GM23338 (cell line): ENCODE data around the gene USP32. TPM values are rescaled to one million over a fixed set of nuclear protein-coding genes. Genes with fewer than 3 reads are reported as not detected.

Experiments
- ATAC-seq: fragments of 200-7000 bp; cut with Tn5 transposase; 3 replicates; pipeline ENCODE4 v1.9.1; 2020
- DNase-seq: peaks from one replicate; pipeline ENCODE4 v3.0.0-alpha.2; 2015; ENCODE audit warnings: low spot score
- H2AFZ ChIP-seq: fragments of 200-600 bp; sonication (generic); 2 replicates; pipeline ENCODE4 v1.8.0; 2016; ENCODE audit warnings: antibody characterized with exemption, mild to moderate bottlenecking, moderate library complexity
- H3F3A ChIP-seq: fragments of 200-600 bp; sonication (generic); replicated peaks from 2 replicates; pipeline ENCODE4 v1.8.0; 2017; ENCODE audit warnings: antibody characterized with exemption, mixed run types, low read depth
- H3K27ac ChIP-seq: fragments of 200-600 bp; sonication (generic); 2 replicates; pipeline ENCODE4 v1.6.1; 2016; ENCODE audit warnings: low read depth
- H3K27me3 ChIP-seq: fragments of 200-600 bp; sonication (generic); 2 replicates; pipeline ENCODE4 v1.8.0; 2016; ENCODE audit warnings: mild to moderate bottlenecking, mixed run types, moderate library complexity; ENCODE audit not compliant: insufficient read depth
- H3K36me3 ChIP-seq: fragments of 200-600 bp; sonication (generic); 2 replicates; pipeline ENCODE4 v1.8.0; 2016; ENCODE audit warnings: mild to moderate bottlenecking; ENCODE audit not compliant: insufficient read depth
- H3K4me1 ChIP-seq: fragments of 200-600 bp; sonication (generic); 2 replicates; pipeline ENCODE4 v1.8.0; 2016; ENCODE audit warnings: mild to moderate bottlenecking, moderate library complexity; ENCODE audit not compliant: insufficient read depth
- H3K4me2 ChIP-seq: fragments of 200-600 bp; sonication (generic); 2 replicates; pipeline ENCODE4 v1.7.1; 2017; ENCODE audit warnings: mixed run types
- H3K4me3 ChIP-seq: fragments of 200-600 bp; sonication (generic); 2 replicates; pipeline ENCODE4 v1.6.1; 2016; ENCODE audit warnings: mixed run types
- H3K79me2 ChIP-seq: fragments of 200-600 bp; sonication (generic); replicated peaks from 2 replicates; pipeline ENCODE4 v1.8.0; 2017; ENCODE audit warnings: mild to moderate bottlenecking; ENCODE audit not compliant: insufficient read depth
- H3K9me2 ChIP-seq: fragments of 200-600 bp; sonication (generic); 2 replicates; pipeline ENCODE4 v1.8.0; 2017; ENCODE audit not compliant: insufficient read depth
- H4K20me1 ChIP-seq: fragments of 200-600 bp; sonication (generic); replicated peaks from 2 replicates; pipeline ENCODE4 v1.8.0; 2017; ENCODE audit warnings: mild to moderate bottlenecking; ENCODE audit not compliant: insufficient read depth
- H3K27ac Mint-ChIP-seq: 2 replicates; pipeline ENCODE4 v1.8.0; 2020; ENCODE audit warnings: inconsistent platforms, mild to moderate bottlenecking, moderate library complexity, mixed read lengths
- H3K27me3 Mint-ChIP-seq: 3 replicates; pipeline ENCODE4 v1.8.0; 2022; ENCODE audit warnings: low read depth, mild to moderate bottlenecking, moderate library complexity, mixed read lengths, inconsistent platforms; ENCODE audit not compliant: insufficient read depth, poor library complexity
- H3K36me3 Mint-ChIP-seq: 3 replicates; pipeline ENCODE4 v1.8.0; 2021; ENCODE audit warnings: low read depth, mild to moderate bottlenecking, inconsistent platforms, moderate library complexity, mixed read lengths
- H3K4me1 Mint-ChIP-seq: 3 replicates; pipeline ENCODE4 v1.8.0; 2020; ENCODE audit warnings: mild to moderate bottlenecking, inconsistent platforms, mixed read lengths
- H3K4me3 Mint-ChIP-seq: 3 replicates; pipeline ENCODE4 v1.8.0; 2021; ENCODE audit warnings: moderate library complexity, mild to moderate bottlenecking, inconsistent platforms, mixed read lengths
- H3K9me3 Mint-ChIP-seq: 3 replicates; pipeline ENCODE4 v1.8.0; 2020; ENCODE audit warnings: moderate library complexity, mild to moderate bottlenecking, inconsistent platforms, mixed read lengths
- CREB1 ChIP-seq: fragments of 250-450 bp; sonication (Bioruptor Pico); IDR thresholded peaks from 2 replicates; pipeline ENCODE4 v1.5.0; 2020; ENCODE audit warnings: low read depth, mild to moderate bottlenecking, moderate library complexity
- EZH2 ChIP-seq: fragments of 200-600 bp; sonication (generic); IDR thresholded peaks from one replicate; pipeline ENCODE4 v1.8.0; 2017; ENCODE audit warnings: antibody characterized with exemption, mild to moderate bottlenecking, low read depth; ENCODE audit not compliant: unreplicated experiment
- EZH2phosphoT487 ChIP-seq: fragments of 200-600 bp; sonication (generic); IDR thresholded peaks from one replicate; pipeline ENCODE4 v1.8.1; 2018; ENCODE audit warnings: antibody characterized with exemption; ENCODE audit not compliant: unreplicated experiment
- JUNB ChIP-seq: IDR thresholded peaks from one replicate; pipeline ENCODE4 v1.6.1; 2016; ENCODE audit warnings: antibody characterized with exemption; ENCODE audit not compliant: unreplicated experiment
- NANOG ChIP-seq: IDR thresholded peaks from 2 replicates; pipeline ENCODE4 v1.6.1; 2016; ENCODE audit warnings: antibody characterized with exemption, borderline replicate concordance
- POLR2AphosphoS5 ChIP-seq: IDR thresholded peaks from 2 replicates; pipeline ENCODE4 v1.6.1; 2016; ENCODE audit warnings: antibody characterized with exemption, low read depth
- REST ChIP-seq: IDR thresholded peaks from one replicate; pipeline ENCODE4 v1.6.1; 2018; ENCODE audit warnings: antibody characterized with exemption; ENCODE audit not compliant: unreplicated experiment
- STAT1 ChIP-seq: IDR thresholded peaks from one replicate; pipeline ENCODE4 v1.6.1; 2016; ENCODE audit warnings: antibody characterized with exemption; ENCODE audit not compliant: unreplicated experiment
- ZNF114 ChIP-seq: fragments of 250-450 bp; sonication (Bioruptor Pico); IDR thresholded peaks from 2 replicates; pipeline ENCODE4 v1.5.0; 2020; ENCODE audit warnings: mild to moderate bottlenecking, moderate library complexity
- ZNF331 ChIP-seq: fragments of 250-450 bp; sonication (Bioruptor Pico); IDR thresholded peaks from 2 replicates; pipeline ENCODE4 v1.5.0; 2020; ENCODE audit warnings: low read depth, mild to moderate bottlenecking, moderate library complexity
- polyA plus RNA-seq: library from polyadenylated mRNA; unstranded; fragments of >200 nt; fragmentation: Nextera tagmentation; extraction: Ambion mirVana; gene quantifications from 2 replicates; pipeline ENCODE4 v1.2.1, GENCODE V29; 2016
- total RNA-seq: library from RNA; depleted of rRNA; stranded (reverse); fragments of >200 nt; shearing (Covaris generic); gene quantifications from 2 replicates; pipeline ENCODE4 v1.2.3, GENCODE V29; 2014
- TF ChIP-seq, protein P1 (sequence below): IDR thresholded peaks from 2 replicates; pipeline ENCODE4 v1.6.1; 2016; ENCODE audit warnings: antibody characterized with exemption
- TF ChIP-seq, protein P2 (sequence below), 2 experiments: fragments of 200-600 bp in 1 of 2; sonication (generic) in 1 of 2; conservative IDR thresholded peaks; 2 replicates each; pipeline versions ENCODE4 v1.5.1 to v1.6.1; 2016 to 2017; ENCODE audit warnings: antibody characterized with exemption in 2 of 2, low read depth in 2 of 2, mild to moderate bottlenecking in 2 of 2, moderate library complexity in 1 of 2
- TF ChIP-seq, protein P3 (sequence below): fragments of 250-450 bp; sonication (Bioruptor Pico); IDR thresholded peaks from 2 replicates; pipeline ENCODE4 v1.5.0; 2020; ENCODE audit warnings: mild to moderate bottlenecking, moderate library complexity

Gene USP32
- total and polyA plus RNA-seq, 2 experiments from 2014 or later: 43.6 to 129 TPM

GRCh38 chr17:60361889-60362288 lies 30.0 kb downstream of the USP32 start:
- Histone ChIP-seq H3K4me2 (no peak overlapping the region), H3K36me3 (no peaks in the 10 kb centered on the region), H3K9me2 (no peaks in the 10 kb centered on the region), H3K4me1 (no peaks in the 10 kb centered on the region), H3K27me3 (no peaks in the 10 kb centered on the region), H4K20me1 (peaks cover 31% of the 10 kb centered on the region), H3K4me3 (no peak overlapping the region), H3K27ac (no peak overlapping the region), H3K79me2 (peaks cover 100% of the 10 kb centered on the region), H2AFZ (no peak overlapping the region), H3F3A (no peaks in the 10 kb centered on the region)
- no peak for TF ChIP-seq REST
- no peak for TF ChIP-seq ZNF114 (CRISPR knock-in tag)
- TF ChIP-seq EZH2: no peak
- TF ChIP-seq POLR2AphosphoS5: no peak
- TF ChIP-seq JUNB: no peak
- no peak for TF ChIP-seq STAT1
- no peak for TF ChIP-seq CREB1
- no peak for TF ChIP-seq NANOG
- TF ChIP-seq, protein P1, sequence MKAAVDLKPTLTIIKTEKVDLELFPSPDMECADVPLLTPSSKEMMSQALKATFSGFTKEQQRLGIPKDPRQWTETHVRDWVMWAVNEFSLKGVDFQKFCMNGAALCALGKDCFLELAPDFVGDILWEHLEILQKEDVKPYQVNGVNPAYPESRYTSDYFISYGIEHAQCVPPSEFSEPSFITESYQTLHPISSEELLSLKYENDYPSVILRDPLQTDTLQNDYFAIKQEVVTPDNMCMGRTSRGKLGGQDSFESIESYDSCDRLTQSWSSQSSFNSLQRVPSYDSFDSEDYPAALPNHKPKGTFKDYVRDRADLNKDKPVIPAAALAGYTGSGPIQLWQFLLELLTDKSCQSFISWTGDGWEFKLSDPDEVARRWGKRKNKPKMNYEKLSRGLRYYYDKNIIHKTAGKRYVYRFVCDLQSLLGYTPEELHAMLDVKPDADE: no peak
- TF ChIP-seq, protein P2, sequence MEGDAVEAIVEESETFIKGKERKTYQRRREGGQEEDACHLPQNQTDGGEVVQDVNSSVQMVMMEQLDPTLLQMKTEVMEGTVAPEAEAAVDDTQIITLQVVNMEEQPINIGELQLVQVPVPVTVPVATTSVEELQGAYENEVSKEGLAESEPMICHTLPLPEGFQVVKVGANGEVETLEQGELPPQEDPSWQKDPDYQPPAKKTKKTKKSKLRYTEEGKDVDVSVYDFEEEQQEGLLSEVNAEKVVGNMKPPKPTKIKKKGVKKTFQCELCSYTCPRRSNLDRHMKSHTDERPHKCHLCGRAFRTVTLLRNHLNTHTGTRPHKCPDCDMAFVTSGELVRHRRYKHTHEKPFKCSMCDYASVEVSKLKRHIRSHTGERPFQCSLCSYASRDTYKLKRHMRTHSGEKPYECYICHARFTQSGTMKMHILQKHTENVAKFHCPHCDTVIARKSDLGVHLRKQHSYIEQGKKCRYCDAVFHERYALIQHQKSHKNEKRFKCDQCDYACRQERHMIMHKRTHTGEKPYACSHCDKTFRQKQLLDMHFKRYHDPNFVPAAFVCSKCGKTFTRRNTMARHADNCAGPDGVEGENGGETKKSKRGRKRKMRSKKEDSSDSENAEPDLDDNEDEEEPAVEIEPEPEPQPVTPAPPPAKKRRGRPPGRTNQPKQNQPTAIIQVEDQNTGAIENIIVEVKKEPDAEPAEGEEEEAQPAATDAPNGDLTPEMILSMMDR (conservative IDR thresholded peaks at IDR 0.05; ENCODE audit: low read depth in 2 of 2): no peak
- TF ChIP-seq, protein P3, sequence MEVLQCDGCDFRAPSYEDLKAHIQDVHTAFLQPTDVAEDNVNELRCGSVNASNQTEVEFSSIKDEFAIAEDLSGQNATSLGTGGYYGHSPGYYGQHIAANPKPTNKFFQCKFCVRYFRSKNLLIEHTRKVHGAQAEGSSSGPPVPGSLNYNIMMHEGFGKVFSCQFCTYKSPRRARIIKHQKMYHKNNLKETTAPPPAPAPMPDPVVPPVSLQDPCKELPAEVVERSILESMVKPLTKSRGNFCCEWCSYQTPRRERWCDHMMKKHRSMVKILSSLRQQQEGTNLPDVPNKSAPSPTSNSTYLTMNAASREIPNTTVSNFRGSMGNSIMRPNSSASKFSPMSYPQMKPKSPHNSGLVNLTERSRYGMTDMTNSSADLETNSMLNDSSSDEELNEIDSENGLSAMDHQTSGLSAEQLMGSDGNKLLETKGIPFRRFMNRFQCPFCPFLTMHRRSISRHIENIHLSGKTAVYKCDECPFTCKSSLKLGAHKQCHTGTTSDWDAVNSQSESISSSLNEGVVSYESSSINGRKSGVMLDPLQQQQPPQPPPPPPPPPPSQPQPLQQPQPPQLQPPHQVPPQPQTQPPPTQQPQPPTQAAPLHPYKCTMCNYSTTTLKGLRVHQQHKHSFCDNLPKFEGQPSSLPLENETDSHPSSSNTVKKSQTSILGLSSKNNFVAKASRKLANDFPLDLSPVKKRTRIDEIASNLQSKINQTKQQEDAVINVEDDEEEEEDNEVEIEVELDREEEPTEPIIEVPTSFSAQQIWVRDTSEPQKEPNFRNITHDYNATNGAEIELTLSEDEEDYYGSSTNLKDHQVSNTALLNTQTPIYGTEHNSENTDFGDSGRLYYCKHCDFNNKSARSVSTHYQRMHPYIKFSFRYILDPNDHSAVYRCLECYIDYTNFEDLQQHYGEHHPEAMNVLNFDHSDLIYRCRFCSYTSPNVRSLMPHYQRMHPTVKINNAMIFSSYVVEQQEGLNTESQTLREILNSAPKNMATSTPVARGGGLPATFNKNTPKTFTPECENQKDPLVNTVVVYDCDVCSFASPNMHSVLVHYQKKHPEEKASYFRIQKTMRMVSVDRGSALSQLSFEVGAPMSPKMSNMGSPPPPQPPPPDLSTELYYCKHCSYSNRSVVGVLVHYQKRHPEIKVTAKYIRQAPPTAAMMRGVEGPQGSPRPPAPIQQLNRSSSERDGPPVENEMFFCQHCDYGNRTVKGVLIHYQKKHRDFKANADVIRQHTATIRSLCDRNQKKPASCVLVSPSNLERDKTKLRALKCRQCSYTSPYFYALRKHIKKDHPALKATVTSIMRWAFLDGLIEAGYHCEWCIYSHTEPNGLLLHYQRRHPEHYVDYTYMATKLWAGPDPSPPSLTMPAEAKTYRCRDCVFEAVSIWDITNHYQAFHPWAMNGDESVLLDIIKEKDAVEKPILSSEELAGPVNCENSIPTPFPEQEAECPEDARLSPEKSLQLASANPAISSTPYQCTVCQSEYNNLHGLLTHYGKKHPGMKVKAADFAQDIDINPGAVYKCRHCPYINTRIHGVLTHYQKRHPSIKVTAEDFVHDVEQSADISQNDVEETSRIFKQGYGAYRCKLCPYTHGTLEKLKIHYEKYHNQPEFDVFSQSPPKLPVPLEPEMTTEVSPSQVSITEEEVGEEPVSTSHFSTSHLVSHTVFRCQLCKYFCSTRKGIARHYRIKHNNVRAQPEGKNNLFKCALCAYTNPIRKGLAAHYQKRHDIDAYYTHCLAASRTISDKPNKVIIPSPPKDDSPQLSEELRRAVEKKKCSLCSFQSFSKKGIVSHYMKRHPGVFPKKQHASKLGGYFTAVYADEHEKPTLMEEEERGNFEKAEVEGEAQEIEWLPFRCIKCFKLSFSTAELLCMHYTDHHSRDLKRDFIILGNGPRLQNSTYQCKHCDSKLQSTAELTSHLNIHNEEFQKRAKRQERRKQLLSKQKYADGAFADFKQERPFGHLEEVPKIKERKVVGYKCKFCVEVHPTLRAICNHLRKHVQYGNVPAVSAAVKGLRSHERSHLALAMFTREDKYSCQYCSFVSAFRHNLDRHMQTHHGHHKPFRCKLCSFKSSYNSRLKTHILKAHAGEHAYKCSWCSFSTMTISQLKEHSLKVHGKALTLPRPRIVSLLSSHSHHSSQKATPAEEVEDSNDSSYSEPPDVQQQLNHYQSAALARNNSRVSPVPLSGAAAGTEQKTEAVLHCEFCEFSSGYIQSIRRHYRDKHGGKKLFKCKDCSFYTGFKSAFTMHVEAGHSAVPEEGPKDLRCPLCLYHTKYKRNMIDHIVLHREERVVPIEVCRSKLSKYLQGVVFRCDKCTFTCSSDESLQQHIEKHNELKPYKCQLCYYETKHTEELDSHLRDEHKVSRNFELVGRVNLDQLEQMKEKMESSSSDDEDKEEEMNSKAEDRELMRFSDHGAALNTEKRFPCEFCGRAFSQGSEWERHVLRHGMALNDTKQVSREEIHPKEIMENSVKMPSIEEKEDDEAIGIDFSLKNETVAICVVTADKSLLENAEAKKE (CRISPR knock-in tag): no peak
- TF ChIP-seq ZNF331 (CRISPR knock-in tag): no peak
- no peak for TF ChIP-seq EZH2phosphoT487
- no peak for DNase-seq
- H3K4me1 Mint-ChIP-seq: 0 out of 3 replicates have a peak, but pooled peaks cover 5% of the 10 kb centered on the region
- no peak for ATAC-seq
- H3K9me3 Mint-ChIP-seq: no peaks in the 10 kb centered on the region
- no peak overlapping the region for H3K27ac Mint-ChIP-seq
- H3K36me3 Mint-ChIP-seq: peaks cover 4% of the 10 kb centered on the region; the same call in 1 of the 3 replicates
- H3K27me3 Mint-ChIP-seq: no peaks in the 10 kb centered on the region
- no peak overlapping the region for H3K4me3 Mint-ChIP-seq
